ENCODE data around the gene PRRT3. TPM values are rescaled to one million over a fixed set of nuclear protein-coding genes. Genes with fewer than 3 reads are reported as not detected.

The PRRT3 gene
- total and polyA plus RNA-seq, 2 experiments from 2014 or later: 4.3 to 6.9 TPM

DNA sequence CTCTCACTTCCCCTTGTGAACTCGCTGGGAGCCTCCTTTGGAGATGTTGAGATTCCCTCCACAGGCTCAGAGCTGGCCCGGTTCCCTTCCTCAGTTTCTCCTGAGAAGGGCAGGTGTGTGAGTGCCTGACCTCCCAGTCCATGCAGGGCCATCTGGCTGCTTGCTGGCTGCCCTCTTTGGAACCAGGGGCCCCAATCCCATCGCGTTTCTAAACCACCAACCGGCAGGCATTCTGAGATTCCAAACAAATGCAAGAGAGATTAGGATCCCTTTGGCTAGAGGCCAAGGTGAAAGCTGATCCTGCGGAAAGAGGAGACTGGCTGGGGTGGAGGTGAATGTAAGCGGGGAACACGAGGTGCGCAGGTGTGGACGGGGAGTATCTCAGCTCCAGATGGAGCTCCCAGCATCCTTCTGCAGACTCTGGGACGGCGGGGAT, 2.9 kb upstream of the PRRT3 start:
- TF ChIP-seq JUNB (IDR thresholded peaks at IDR 0.05; ENCODE audit: unreplicated experiment) (no peak), POLR2AphosphoS5 (IDR thresholded peaks at IDR 0.05; ENCODE audit: low read depth) (no peak), STAT1 (IDR thresholded peaks at IDR 0.05; ENCODE audit: unreplicated experiment) (no peak), REST (IDR thresholded peaks at IDR 0.05; ENCODE audit: unreplicated experiment) (no peak), NANOG (IDR thresholded peaks at IDR 0.05; ENCODE audit: borderline replicate concordance) (no peak), EZH2phosphoT487 (IDR thresholded peaks at IDR 0.05; ENCODE audit: unreplicated experiment) (no peak)
- TF ChIP-seq, protein P1, sequence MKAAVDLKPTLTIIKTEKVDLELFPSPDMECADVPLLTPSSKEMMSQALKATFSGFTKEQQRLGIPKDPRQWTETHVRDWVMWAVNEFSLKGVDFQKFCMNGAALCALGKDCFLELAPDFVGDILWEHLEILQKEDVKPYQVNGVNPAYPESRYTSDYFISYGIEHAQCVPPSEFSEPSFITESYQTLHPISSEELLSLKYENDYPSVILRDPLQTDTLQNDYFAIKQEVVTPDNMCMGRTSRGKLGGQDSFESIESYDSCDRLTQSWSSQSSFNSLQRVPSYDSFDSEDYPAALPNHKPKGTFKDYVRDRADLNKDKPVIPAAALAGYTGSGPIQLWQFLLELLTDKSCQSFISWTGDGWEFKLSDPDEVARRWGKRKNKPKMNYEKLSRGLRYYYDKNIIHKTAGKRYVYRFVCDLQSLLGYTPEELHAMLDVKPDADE (IDR thresholded peaks at IDR 0.05): no peak
- TF ChIP-seq, protein P2, sequence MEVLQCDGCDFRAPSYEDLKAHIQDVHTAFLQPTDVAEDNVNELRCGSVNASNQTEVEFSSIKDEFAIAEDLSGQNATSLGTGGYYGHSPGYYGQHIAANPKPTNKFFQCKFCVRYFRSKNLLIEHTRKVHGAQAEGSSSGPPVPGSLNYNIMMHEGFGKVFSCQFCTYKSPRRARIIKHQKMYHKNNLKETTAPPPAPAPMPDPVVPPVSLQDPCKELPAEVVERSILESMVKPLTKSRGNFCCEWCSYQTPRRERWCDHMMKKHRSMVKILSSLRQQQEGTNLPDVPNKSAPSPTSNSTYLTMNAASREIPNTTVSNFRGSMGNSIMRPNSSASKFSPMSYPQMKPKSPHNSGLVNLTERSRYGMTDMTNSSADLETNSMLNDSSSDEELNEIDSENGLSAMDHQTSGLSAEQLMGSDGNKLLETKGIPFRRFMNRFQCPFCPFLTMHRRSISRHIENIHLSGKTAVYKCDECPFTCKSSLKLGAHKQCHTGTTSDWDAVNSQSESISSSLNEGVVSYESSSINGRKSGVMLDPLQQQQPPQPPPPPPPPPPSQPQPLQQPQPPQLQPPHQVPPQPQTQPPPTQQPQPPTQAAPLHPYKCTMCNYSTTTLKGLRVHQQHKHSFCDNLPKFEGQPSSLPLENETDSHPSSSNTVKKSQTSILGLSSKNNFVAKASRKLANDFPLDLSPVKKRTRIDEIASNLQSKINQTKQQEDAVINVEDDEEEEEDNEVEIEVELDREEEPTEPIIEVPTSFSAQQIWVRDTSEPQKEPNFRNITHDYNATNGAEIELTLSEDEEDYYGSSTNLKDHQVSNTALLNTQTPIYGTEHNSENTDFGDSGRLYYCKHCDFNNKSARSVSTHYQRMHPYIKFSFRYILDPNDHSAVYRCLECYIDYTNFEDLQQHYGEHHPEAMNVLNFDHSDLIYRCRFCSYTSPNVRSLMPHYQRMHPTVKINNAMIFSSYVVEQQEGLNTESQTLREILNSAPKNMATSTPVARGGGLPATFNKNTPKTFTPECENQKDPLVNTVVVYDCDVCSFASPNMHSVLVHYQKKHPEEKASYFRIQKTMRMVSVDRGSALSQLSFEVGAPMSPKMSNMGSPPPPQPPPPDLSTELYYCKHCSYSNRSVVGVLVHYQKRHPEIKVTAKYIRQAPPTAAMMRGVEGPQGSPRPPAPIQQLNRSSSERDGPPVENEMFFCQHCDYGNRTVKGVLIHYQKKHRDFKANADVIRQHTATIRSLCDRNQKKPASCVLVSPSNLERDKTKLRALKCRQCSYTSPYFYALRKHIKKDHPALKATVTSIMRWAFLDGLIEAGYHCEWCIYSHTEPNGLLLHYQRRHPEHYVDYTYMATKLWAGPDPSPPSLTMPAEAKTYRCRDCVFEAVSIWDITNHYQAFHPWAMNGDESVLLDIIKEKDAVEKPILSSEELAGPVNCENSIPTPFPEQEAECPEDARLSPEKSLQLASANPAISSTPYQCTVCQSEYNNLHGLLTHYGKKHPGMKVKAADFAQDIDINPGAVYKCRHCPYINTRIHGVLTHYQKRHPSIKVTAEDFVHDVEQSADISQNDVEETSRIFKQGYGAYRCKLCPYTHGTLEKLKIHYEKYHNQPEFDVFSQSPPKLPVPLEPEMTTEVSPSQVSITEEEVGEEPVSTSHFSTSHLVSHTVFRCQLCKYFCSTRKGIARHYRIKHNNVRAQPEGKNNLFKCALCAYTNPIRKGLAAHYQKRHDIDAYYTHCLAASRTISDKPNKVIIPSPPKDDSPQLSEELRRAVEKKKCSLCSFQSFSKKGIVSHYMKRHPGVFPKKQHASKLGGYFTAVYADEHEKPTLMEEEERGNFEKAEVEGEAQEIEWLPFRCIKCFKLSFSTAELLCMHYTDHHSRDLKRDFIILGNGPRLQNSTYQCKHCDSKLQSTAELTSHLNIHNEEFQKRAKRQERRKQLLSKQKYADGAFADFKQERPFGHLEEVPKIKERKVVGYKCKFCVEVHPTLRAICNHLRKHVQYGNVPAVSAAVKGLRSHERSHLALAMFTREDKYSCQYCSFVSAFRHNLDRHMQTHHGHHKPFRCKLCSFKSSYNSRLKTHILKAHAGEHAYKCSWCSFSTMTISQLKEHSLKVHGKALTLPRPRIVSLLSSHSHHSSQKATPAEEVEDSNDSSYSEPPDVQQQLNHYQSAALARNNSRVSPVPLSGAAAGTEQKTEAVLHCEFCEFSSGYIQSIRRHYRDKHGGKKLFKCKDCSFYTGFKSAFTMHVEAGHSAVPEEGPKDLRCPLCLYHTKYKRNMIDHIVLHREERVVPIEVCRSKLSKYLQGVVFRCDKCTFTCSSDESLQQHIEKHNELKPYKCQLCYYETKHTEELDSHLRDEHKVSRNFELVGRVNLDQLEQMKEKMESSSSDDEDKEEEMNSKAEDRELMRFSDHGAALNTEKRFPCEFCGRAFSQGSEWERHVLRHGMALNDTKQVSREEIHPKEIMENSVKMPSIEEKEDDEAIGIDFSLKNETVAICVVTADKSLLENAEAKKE (CRISPR knock-in tag; IDR thresholded peaks at IDR 0.05): no peak
- H3K79me2 ChIP-seq (replicated peaks; ENCODE audit: insufficient read depth): no peaks in the 10 kb centered on the region
- no peaks in the 10 kb centered on the region for H3K9me2 ChIP-seq (ENCODE audit: insufficient read depth)
- H3K4me3 ChIP-seq: no peak overlapping the region
- Mint-ChIP-seq H3K27ac (no peak overlapping the region), H3K27me3 (ENCODE audit: insufficient read depth, low read depth, poor library complexity) (peaks cover 11% of the 10 kb centered on the region), H3K4me1 (peaks cover 32% of the 10 kb centered on the region), H3K9me3 (no peaks in the 10 kb centered on the region), H3K4me3 (peak overlapping the region; percentile 19; the same call in 1 of the 3 replicates), H3K36me3 (ENCODE audit: low read depth) (peaks cover 3% of the 10 kb centered on the region; the same call in 1 of the 3 replicates)
- peak overlapping the region; percentile 28 for H3K4me2 ChIP-seq
- no peaks in the 10 kb centered on the region for H3K36me3 ChIP-seq (ENCODE audit: insufficient read depth)
- no peak overlapping the region for H2AFZ ChIP-seq
- no peak overlapping the region for H3K27ac ChIP-seq (ENCODE audit: low read depth)
- DNase-seq (ENCODE audit: low spot score) (peak; percentile 77), ATAC-seq (peak; percentile 68)
- H3K4me1 ChIP-seq (ENCODE audit: insufficient read depth): peaks cover 17% of the 10 kb centered on the region
- peaks cover 13% of the 10 kb centered on the region; the same call in 1 of the 2 replicates for H3K27me3 ChIP-seq (ENCODE audit: insufficient read depth)
- H3F3A ChIP-seq (replicated peaks; ENCODE audit: low read depth): peaks cover 4% of the 10 kb centered on the region; the same call in 1 of the 2 replicates
- no peaks in the 10 kb centered on the region; the same call in 1 of the 2 replicates for H4K20me1 ChIP-seq (replicated peaks; ENCODE audit: insufficient read depth)
